ENCODE data around the gene ATF6.

GRCh38 chr1:161733526-161733925 lies 32.6 kb upstream of the ATF6 start:
- TF ChIP-seq, protein P1, sequence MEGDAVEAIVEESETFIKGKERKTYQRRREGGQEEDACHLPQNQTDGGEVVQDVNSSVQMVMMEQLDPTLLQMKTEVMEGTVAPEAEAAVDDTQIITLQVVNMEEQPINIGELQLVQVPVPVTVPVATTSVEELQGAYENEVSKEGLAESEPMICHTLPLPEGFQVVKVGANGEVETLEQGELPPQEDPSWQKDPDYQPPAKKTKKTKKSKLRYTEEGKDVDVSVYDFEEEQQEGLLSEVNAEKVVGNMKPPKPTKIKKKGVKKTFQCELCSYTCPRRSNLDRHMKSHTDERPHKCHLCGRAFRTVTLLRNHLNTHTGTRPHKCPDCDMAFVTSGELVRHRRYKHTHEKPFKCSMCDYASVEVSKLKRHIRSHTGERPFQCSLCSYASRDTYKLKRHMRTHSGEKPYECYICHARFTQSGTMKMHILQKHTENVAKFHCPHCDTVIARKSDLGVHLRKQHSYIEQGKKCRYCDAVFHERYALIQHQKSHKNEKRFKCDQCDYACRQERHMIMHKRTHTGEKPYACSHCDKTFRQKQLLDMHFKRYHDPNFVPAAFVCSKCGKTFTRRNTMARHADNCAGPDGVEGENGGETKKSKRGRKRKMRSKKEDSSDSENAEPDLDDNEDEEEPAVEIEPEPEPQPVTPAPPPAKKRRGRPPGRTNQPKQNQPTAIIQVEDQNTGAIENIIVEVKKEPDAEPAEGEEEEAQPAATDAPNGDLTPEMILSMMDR (IDR thresholded peaks at IDR 0.05) = no peak
- TF ChIP-seq POLR2A (IDR thresholded peaks at IDR 0.05) = no peak
